CD4-positive, alpha-beta T cell treated with Interleukin-15 for 4 hours (primary cell): ENCODE results near the gene VARS1.
A peak's percentile ranks its signal among the peaks of the same experiment; 100 is the strongest.
"Not testable (repeated sequence)": the region's sequence is repeated elsewhere in the genome, so short reads cannot be mapped to it uniquely, and the experiment has no call there.

Experiments
- DNase-seq: peaks from one replicate; pipeline ENCODE4 v3.0.0-alpha.2; 2020; ENCODE audit warnings: low spot score

VARS1 gene

GRCh38 chr6:31822036-31822821, 26.7 kb upstream of the VARS1 start:
- DNase-seq: peak; percentile 68

- peak; percentile 21 for DNase-seq
These were observed 25.9 kb upstream of the VARS1 start for GRCh38 chr6:31821301-31822035.

DNA sequence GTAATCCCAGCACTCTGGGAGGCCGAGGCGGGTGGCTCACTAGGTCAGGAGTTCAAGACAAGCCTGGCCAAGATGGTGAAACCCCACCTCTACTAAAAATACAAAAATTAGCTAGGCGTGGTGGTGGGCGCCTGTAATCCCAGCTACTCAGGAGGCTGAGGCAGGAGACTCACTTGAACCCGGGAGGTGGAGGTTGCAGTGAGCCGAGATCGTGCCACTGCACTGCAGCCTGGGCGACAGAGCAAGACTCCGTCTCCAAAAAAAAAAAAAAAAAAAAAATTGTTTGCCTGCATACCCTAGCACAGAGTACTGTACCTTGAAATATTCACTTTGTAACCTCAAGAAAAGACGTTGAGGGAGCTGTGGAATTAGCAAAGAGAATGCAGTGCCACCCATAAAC, 24.8 kb upstream of the VARS1 start:
- DNase-seq: not testable (repeated sequence)

- no peak for DNase-seq
These were observed 24.3 kb upstream of the VARS1 start for GRCh38 chr6:31819871-31820299.

DNA sequence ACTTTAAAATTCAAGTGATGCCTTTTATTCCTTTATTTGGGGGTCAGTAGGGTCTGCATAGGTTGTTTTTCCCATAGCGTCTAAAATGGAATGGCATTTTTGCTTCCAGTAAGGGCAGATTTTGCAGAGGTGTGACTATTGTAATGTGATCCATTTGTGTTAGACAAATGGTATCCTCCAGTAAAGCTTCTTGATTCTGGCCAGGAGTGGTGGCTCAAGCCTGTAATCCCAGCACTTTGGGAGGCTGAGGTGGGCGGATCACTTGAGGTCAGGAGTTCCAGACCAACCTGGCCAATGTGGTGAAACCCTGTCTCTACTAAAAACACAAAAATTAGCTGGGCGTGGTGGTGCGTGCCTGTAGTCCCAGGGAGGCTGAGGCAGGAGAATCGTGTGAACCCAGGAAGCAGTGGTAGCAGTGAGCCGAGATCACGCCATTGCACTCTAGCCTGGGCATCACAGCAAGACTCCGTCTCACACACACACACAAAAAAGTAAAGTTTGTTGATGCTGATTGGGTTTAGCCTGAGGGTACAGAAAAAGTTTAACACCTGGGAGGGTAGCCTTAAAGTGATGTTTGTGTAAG, 22.5 kb upstream of the VARS1 start:
- not testable (repeated sequence) for DNase-seq

DNA sequence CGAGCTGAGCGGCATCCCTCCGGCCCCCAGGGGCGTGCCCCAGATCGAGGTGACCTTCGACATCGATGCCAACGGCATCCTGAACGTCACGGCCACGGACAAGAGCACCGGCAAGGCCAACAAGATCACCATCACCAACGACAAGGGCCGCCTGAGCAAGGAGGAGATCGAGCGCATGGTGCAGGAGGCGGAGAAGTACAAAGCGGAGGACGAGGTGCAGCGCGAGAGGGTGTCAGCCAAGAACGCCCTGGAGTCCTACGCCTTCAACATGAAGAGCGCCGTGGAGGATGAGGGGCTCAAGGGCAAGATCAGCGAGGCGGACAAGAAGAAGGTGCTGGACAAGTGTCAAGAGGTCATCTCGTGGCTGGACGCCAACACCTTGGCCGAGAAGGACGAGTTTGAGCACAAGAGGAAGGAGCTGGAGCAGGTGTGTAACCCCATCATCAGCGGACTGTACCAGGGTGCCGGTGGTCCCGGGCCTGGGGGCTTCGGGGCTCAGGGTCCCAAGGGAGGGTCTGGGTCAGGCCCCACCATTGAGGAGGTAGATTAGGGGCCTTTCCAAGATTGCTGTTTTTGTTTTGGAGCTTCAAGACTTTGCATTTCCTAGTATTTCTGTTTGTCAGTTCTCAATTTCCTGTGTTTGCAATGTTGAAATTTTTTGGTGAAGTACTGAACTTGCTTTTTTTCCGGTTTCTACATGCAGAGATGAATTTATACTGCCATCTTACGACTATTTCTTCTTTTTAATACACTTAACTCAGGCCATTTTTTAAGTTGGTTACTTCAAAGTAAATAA, 21.8 kb upstream of the VARS1 start:
- peak; percentile 53 for DNase-seq

DNA sequence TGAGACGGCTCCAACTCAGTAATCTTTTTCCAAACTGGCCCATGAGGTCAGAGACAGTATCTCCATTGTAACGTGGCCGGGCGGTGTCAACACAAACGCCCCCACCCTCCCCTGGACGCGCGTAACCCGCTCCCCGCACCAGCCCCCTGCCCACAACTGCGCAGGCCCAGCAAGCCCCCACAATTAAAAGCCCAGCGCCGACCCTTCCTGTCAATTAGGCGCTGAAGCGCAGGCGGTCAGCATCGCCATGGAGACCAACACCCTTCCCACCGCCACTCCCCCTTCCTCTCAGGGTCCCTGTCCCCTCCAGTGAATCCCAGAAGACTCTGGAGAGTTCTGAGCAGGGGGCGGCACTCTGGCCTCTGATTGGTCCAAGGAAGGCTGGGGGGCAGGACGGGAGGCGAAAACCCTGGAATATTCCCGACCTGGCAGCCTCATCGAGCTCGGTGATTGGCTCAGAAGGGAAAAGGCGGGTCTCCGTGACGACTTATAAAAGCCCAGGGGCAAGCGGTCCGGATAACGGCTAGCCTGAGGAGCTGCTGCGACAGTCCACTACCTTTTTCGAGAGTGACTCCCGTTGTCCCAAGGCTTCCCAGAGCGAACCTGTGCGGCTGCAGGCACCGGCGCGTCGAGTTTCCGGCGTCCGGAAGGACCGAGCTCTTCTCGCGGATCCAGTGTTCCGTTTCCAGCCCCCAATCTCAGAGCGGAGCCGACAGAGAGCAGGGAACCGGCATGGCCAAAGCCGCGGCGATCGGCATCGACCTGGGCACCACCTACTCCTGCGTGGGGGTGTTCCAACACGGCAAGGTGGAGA, 19.7 kb upstream of the VARS1 start, which contains the start of the genes HSPA1A and HSPA1L:
HSPA1A (plus strand) TSS at position 519 of the 814 bp plus-strand sequence; CDS start at position 733, 214 bp downstream.
HSPA1L (minus strand) TSS at position 259 of the 814 bp plus-strand sequence. CDS start 3,311 bp downstream, outside the sequence.
- peak; percentile 80 for DNase-seq

DNA sequence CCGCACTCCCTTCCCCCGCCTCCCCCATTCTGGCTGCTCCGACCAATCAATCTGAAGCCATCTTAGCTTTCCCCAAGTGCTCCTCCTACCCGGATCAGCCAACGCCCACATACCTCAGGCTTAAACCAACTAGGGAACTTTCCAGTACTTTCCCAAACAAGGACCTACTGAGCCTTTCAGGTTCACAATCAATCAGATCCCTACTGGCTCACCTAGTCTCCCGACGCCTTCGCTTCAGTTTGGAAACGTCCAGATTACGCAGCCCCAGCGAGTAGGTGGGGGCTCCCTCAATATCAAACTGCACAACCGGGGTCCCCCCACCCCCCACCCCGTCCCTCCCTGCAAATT, 19.1 kb upstream of the VARS1 start:
- peak; percentile 73 for DNase-seq

DNA sequence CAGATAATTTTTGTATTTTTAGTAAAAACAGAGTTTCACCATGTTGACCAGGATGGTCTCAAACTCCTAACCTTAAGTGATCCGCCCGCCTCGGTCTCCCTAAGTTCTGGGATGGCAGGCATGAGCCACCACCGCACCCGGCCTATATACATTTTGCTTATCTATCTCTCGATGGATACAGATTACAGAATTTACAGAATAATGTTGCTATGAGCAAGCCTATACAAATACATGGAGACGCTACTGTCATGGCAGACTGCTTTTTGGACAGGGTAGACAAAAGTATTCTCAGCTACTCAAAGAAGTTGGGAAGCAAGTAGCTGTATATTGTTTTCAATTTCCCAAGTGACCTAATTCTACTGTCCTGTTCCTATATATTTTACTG, 17.9 kb upstream of the VARS1 start:
- no peak for DNase-seq

DNA sequence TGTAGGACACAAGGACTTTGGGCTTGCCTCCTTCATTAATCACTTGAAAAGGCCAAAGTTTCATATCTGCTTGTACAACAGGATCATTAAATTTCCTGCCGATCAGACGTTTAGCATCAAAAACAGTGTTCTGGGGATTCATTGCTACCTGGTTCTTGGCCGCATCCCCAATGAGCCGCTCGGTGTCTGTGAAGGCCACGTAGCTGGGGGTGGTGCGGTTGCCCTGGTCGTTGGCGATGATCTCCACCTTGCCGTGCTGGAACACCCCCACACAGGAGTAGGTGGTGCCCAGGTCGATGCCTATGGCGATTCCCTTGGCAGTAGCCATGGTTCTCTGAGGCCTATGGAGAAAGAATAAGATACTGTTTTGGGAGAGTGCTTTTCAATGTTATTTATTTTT, 16.1 kb upstream of the VARS1 start:
- no peak for DNase-seq

- DNase-seq: not testable (repeated sequence)
These were observed 13.0 kb upstream of the VARS1 start for GRCh38 chr6:31808599-31808998.

- DNase-seq: peak; percentile 96
These were observed 11.1 kb upstream of the VARS1 start, which contains the start of gene LSM2 for GRCh38 chr6:31806470-31807272. Gene LSM2, minus strand, starts transcription at chr6:31806966. Its CDS starts 209 bp downstream, at chr6:31806757.

GRCh38 chr6:31805939-31806469, 10.5 kb upstream of the VARS1 start:
- no peak for DNase-seq

DNA sequence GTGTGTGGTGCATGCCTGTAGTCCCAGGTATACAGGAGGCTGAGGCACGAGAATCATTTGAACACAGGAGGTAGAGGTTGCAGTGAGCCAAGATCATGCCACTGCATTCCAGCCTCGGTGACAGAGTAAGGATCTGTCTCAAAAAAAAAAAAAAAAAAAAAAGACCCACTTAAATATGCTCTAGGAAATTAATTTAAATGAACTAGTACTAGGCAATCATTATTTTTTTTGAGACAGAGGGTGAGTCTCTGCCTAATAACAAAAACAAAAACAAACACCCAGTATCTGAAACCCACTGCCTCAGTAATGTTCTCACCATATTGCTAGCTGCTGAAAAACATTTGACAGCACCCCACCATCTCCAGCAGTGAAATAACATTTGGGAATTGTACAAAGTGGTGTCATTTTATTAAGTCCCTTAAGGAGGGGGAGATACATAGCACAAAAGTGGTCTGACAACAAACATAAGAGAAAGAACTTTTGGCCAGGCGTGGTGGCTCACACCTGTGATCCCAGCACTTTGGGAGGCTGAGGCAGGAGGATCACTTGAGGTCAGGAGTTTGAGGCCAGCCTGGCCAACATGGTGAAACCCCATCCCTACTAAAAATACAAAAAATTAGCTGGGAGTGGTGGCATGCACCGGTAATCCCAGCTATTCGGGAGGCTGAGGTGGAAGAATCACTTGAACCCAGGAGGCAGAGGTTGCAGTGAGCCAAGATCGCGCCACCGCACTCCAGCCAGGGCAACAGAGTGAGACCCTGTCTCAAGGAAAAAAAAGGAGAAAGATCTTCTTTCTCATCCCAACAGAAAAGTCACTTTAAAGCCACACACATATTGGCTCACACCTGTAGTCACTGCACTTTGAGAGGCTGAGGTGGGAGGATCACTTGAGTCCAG, 5.7 kb upstream of the VARS1 start:
- DNase-seq: not testable (repeated sequence)

DNA sequence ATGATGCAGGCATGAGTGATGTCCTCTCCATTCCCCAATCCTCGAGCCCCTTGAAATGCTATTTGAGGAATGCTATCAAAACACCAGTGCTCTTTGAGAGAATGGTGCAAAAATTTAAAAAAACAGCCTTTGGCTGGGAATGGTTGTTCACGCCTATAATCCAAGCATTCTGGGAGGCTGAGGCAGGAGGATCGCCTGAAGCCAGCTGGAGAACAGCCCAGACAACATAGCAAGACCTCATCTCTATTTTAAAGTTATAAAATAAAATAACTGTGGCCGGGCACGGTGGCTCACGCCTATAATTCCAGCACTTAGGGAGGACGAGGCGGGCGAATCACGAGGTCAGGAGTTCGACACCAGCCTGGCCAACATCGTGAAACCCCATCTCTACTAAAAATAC, 4.2 kb upstream of the VARS1 start:
- no peak for DNase-seq

- peak; percentile 49 for DNase-seq
These were observed 2.0 kb upstream of the VARS1 start for GRCh38 chr6:31797588-31797987.

GRCh38 chr6:31796993-31797385, 1.4 kb upstream of the VARS1 start:
- DNase-seq: no peak

- DNase-seq: no peak
These were observed 511 bp downstream of the VARS1 start for GRCh38 chr6:31794866-31795615.
